H9 (cell line): ENCODE measurements around the gene COL4A2. TPM values are rescaled to one million over a fixed set of nuclear protein-coding genes. Genes with fewer than 3 reads are reported as not detected.

ENCODE experiments used
- DNase-seq: peaks from one replicate; pipeline ENCODE4 v3.0.0-alpha.2; 2017
- H2AFZ ChIP-seq: one replicate; pipeline ENCODE4 v1.6.1; 2013; ENCODE audit warnings: mild to moderate bottlenecking, low read length, control low read depth, moderate library complexity
- H2AK5ac ChIP-seq: 2 replicates; pipeline ENCODE4 v1.6.1; 2013; ENCODE audit warnings: low read length, control low read depth, mixed read lengths; ENCODE audit not compliant: insufficient read length
- H2BK120ac ChIP-seq: one replicate; pipeline ENCODE4 v1.6.1; 2013; ENCODE audit warnings: low read depth, mild to moderate bottlenecking, low read length, control low read depth, inconsistent platforms; ENCODE audit not compliant: poor library complexity, severe bottlenecking
- H2BK12ac ChIP-seq: 2 replicates; pipeline ENCODE4 v1.6.1; 2013; ENCODE audit warnings: low read length, control low read depth, mixed read lengths, low read depth; ENCODE audit not compliant: insufficient read length
- H2BK15ac ChIP-seq: 2 replicates; pipeline ENCODE4 v1.6.1; 2013; ENCODE audit warnings: low read depth, low read length, control low read depth
- H2BK20ac ChIP-seq: one replicate; pipeline ENCODE4 v1.6.1; 2013; ENCODE audit warnings: low read depth, mild to moderate bottlenecking, low read length, control low read depth, inconsistent platforms; ENCODE audit not compliant: poor library complexity, severe bottlenecking
- H2BK5ac ChIP-seq: 2 replicates; pipeline ENCODE4 v1.6.1; 2013; ENCODE audit warnings: low read length, control low read depth, mixed read lengths; ENCODE audit not compliant: insufficient read length
- H3K14ac ChIP-seq: 2 replicates; pipeline ENCODE4 v1.6.1; 2013; ENCODE audit warnings: low read length, control low read depth; ENCODE audit not compliant: insufficient read depth
- H3K18ac ChIP-seq: 2 replicates; pipeline ENCODE4 v1.6.1; 2013; ENCODE audit warnings: low read depth, mild to moderate bottlenecking, mixed read lengths, low read length, control low read depth; ENCODE audit not compliant: insufficient read length
- H3K23ac ChIP-seq: 2 replicates; pipeline ENCODE4 v1.6.1; 2013; ENCODE audit warnings: low read length, control low read depth, mixed read lengths, low read depth; ENCODE audit not compliant: insufficient read length
- H3K23me2 ChIP-seq: 2 replicates; pipeline ENCODE4 v1.6.1; 2013; ENCODE audit warnings: low read depth, mild to moderate bottlenecking, mixed read lengths, low read length, control low read depth; ENCODE audit not compliant: insufficient read length, poor library complexity, severe bottlenecking
- H3K27ac ChIP-seq: 2 replicates; pipeline ENCODE4 v1.5.1; 2013; ENCODE audit warnings: low read length, control low read depth, mixed read lengths, low read depth; ENCODE audit not compliant: insufficient read length
- H3K27me3 ChIP-seq: 2 replicates; pipeline ENCODE4 v1.6.1; 2013; ENCODE audit warnings: low read length, control low read depth, inconsistent platforms; ENCODE audit not compliant: insufficient read depth
- H3K4ac ChIP-seq: 2 replicates; pipeline ENCODE4 v1.6.1; 2013; ENCODE audit warnings: low read depth, mild to moderate bottlenecking, control low read depth, inconsistent platforms, low read length, moderate library complexity
- H3K4me1 ChIP-seq: 2 replicates; pipeline ENCODE4 v1.6.1; 2013; ENCODE audit warnings: low read length, control low read depth, inconsistent platforms; ENCODE audit not compliant: insufficient read depth
- H3K4me2 ChIP-seq: 2 replicates; pipeline ENCODE4 v1.6.1; 2013; ENCODE audit warnings: low read length, control low read depth, mixed read lengths; ENCODE audit not compliant: insufficient read length, insufficient read depth
- H3K56ac ChIP-seq: 2 replicates; pipeline ENCODE4 v1.6.1; 2013; ENCODE audit warnings: low read depth, mild to moderate bottlenecking, mixed read lengths, low read length, control low read depth; ENCODE audit not compliant: insufficient read length
- H3K79me1 ChIP-seq: 2 replicates; pipeline ENCODE4 v1.6.1; 2013; ENCODE audit warnings: low read depth, mild to moderate bottlenecking, moderate library complexity, low read length, control low read depth, inconsistent platforms; ENCODE audit not compliant: insufficient read depth, poor library complexity, severe bottlenecking
- H3K79me2 ChIP-seq: 2 replicates; pipeline ENCODE4 v1.6.1; 2013; ENCODE audit warnings: low read length, control low read depth, inconsistent platforms; ENCODE audit not compliant: insufficient read depth
- H3K9ac ChIP-seq: 2 replicates; pipeline ENCODE4 v1.6.1; 2013; ENCODE audit warnings: low read length, control low read depth, mixed read lengths; ENCODE audit not compliant: insufficient read length; ENCODE audit errors: extremely low read depth
- H3K9me3 ChIP-seq: one replicate; pipeline ENCODE4 v1.6.1; 2013; ENCODE audit warnings: low read depth, low read length, inconsistent platforms; ENCODE audit not compliant: control insufficient read depth
- H3T11ph ChIP-seq: one replicate; pipeline ENCODE4 v1.6.1; 2013; ENCODE audit warnings: mild to moderate bottlenecking, low read length, control low read depth, inconsistent platforms
- H4K20me1 ChIP-seq: one replicate; pipeline ENCODE4 v1.6.1; 2013; ENCODE audit not compliant: control insufficient read depth, insufficient read length, insufficient read depth
- H4K5ac ChIP-seq: 2 replicates; pipeline ENCODE4 v1.6.1; 2013; ENCODE audit warnings: low read depth, mild to moderate bottlenecking, mixed read lengths, low read length, control low read depth; ENCODE audit not compliant: insufficient read length
- H4K8ac ChIP-seq: replicated peaks from 2 replicates; pipeline ENCODE4 v1.6.1; 2013; ENCODE audit warnings: low read length, control low read depth, mixed read lengths, low read depth; ENCODE audit not compliant: insufficient read length
- H4K91ac ChIP-seq: 2 replicates; pipeline ENCODE4 v1.6.1; 2013; ENCODE audit warnings: low read depth, mild to moderate bottlenecking, moderate library complexity, mixed read lengths, low read length, control low read depth; ENCODE audit not compliant: insufficient read length
- H3K27ac Mint-ChIP-seq, 3 experiments: 2 replicates in 2 of 3; 3 replicates in 1 of 3; pipeline ENCODE4 v1.8.0; 2020 to 2021; ENCODE audit warnings: mixed read lengths in 3 of 3, mild to moderate bottlenecking in 1 of 3, moderate library complexity in 1 of 3
- H3K27me3 Mint-ChIP-seq: 2 replicates; pipeline ENCODE4 v1.8.0; 2021; ENCODE audit warnings: low read depth, mild to moderate bottlenecking, moderate library complexity, mixed read lengths
- H3K36me3 Mint-ChIP-seq, 3 experiments: 2 replicates in 2 of 3; 3 replicates in 1 of 3; pipeline ENCODE4 v1.8.0; 2020 to 2021; ENCODE audit warnings: low read depth in 3 of 3, mixed read lengths in 3 of 3; ENCODE audit not compliant: insufficient read depth in 1 of 3
- H3K4me1 Mint-ChIP-seq, 2 experiments: 2 replicates each; pipeline ENCODE4 v1.8.0; 2020; ENCODE audit warnings: mixed read lengths in 2 of 2
- H3K4me3 Mint-ChIP-seq, 2 experiments: 2 replicates in 1 of 2; 3 replicates in 1 of 2; pipeline ENCODE4 v1.8.0; 2020 to 2021; ENCODE audit warnings: mild to moderate bottlenecking in 2 of 2, mixed read lengths in 2 of 2, moderate library complexity in 1 of 2
- H3K9me3 Mint-ChIP-seq, 2 experiments: 2 replicates in 1 of 2; 3 replicates in 1 of 2; pipeline ENCODE4 v1.8.0; 2020; ENCODE audit warnings: mild to moderate bottlenecking in 2 of 2, mixed read lengths in 2 of 2, moderate library complexity in 1 of 2
- WGBS: extraction: QIAGEN DNeasy Blood & Tissue Kit; methylation state at CpG from one replicate; pipeline ENCODE4 v1.1.7; 2013; ENCODE audit warnings: missing lambda C conversion rate, low lambda C conversion rate, mixed read lengths; ENCODE audit not compliant: insufficient read length; ENCODE audit errors: extremely low coverage; 5-methylcytosine and 5-hydroxymethylcytosine counted together
- total RNA-seq: library from RNA; stranded (reverse); gene quantifications from 2 replicates; pipeline ENCODE4 v1.2.1, GENCODE V29; 2021
- TF ChIP-seq, protein P1 (sequence below): fragments of 200-600 bp; sonication (generic); conservative IDR thresholded peaks from 3 replicates; pipeline ENCODE4 v1.8.0; 2021; ENCODE audit warnings: antibody characterized with exemption, mild to moderate bottlenecking

Gene COL4A2
- total RNA-seq, 1 experiment from 2014 or later = 76.5 TPM

DNA sequence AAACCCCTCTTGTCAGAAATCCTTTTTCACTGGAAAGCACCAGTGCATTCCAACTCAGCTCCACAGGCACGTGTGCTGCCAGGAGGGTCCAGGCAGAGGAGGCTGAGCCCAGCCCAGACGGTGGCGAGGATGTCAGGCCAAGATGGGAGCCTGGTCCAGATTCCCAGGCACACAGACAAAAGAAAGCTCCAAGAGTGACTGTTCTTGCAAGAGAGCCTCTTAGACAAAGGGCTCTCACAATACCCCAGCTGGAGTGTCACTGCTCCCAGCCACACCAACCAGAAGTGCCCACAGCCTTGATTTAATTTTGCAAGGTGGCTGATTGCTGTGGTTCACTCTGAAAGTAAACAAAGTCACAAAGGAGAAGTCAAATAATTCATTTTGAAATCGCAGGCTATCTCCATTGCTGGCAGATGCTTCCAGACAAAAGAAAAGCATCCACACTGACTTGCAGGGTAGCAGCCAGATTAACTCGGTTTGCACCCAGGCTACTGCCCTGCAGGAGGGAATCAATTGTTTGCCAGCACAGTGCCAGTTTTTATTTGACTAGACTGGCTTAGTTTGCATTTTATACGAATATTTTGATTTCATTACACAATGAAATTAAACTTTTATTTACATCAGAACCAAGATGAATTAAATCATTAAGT, 159.3 kb downstream of the COL4A2 start:
- Histone ChIP-seq H3K9ac (no peak overlapping the region), H3K4me2 (no peak overlapping the region), H2BK12ac (no peak overlapping the region), H3K4ac (no peak overlapping the region), H3K27ac (no peak overlapping the region), H3K23me2 (no peaks in the 10 kb centered on the region), H2BK120ac (no peak overlapping the region), H3K4me1 (no peaks in the 10 kb centered on the region), H3K23ac (no peak overlapping the region), H3K14ac (no peak overlapping the region), H4K91ac (no peak overlapping the region), H4K8ac (no peak overlapping the region), H3K56ac (no peak overlapping the region), H3T11ph (no peak overlapping the region), H4K5ac (no peak overlapping the region), H2AK5ac (no peak overlapping the region), H2BK20ac (no peak overlapping the region), H3K18ac (no peak overlapping the region), H2BK15ac (no peak overlapping the region), H2AFZ (no peak overlapping the region), H3K9me3 (no peaks in the 10 kb centered on the region), H2BK5ac (no peak overlapping the region), H3K79me1 (no peaks in the 10 kb centered on the region), H3K27me3 (no peaks in the 10 kb centered on the region), H4K20me1 (no peaks in the 10 kb centered on the region), H3K79me2 (no peaks in the 10 kb centered on the region)
- peak overlapping the region in 2 of 3 experiments; percentile 59 to 61; a peak in 3 of 7 replicates for H3K27ac Mint-ChIP-seq
- H3K4me3 Mint-ChIP-seq = no peak overlapping the region
- WGBS = no CpG with 5 or more reads among the region's 6 CpGs
- DNase-seq = no peak
- no peaks in the 10 kb centered on the region for H3K27me3 Mint-ChIP-seq
- peaks cover 17 to 19% of the 10 kb centered on the region in 2 experiments for H3K4me1 Mint-ChIP-seq
- H3K36me3 Mint-ChIP-seq = peaks cover 7 to 52% (median 48%) of the 10 kb centered on the region in 3 experiments; a peak in 6 of 7 replicates
- H3K9me3 Mint-ChIP-seq = no peaks in the 10 kb centered on the region
- TF ChIP-seq, protein P1, sequence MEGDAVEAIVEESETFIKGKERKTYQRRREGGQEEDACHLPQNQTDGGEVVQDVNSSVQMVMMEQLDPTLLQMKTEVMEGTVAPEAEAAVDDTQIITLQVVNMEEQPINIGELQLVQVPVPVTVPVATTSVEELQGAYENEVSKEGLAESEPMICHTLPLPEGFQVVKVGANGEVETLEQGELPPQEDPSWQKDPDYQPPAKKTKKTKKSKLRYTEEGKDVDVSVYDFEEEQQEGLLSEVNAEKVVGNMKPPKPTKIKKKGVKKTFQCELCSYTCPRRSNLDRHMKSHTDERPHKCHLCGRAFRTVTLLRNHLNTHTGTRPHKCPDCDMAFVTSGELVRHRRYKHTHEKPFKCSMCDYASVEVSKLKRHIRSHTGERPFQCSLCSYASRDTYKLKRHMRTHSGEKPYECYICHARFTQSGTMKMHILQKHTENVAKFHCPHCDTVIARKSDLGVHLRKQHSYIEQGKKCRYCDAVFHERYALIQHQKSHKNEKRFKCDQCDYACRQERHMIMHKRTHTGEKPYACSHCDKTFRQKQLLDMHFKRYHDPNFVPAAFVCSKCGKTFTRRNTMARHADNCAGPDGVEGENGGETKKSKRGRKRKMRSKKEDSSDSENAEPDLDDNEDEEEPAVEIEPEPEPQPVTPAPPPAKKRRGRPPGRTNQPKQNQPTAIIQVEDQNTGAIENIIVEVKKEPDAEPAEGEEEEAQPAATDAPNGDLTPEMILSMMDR = no peak
